ENCODE measurements around the gene GPRC5A.

- TF ChIP-seq, protein P1, sequence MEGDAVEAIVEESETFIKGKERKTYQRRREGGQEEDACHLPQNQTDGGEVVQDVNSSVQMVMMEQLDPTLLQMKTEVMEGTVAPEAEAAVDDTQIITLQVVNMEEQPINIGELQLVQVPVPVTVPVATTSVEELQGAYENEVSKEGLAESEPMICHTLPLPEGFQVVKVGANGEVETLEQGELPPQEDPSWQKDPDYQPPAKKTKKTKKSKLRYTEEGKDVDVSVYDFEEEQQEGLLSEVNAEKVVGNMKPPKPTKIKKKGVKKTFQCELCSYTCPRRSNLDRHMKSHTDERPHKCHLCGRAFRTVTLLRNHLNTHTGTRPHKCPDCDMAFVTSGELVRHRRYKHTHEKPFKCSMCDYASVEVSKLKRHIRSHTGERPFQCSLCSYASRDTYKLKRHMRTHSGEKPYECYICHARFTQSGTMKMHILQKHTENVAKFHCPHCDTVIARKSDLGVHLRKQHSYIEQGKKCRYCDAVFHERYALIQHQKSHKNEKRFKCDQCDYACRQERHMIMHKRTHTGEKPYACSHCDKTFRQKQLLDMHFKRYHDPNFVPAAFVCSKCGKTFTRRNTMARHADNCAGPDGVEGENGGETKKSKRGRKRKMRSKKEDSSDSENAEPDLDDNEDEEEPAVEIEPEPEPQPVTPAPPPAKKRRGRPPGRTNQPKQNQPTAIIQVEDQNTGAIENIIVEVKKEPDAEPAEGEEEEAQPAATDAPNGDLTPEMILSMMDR (conservative IDR thresholded peaks at IDR 0.05): no peak
- TF ChIP-seq ZFX (IDR thresholded peaks at IDR 0.05): no peak
These were observed 2.1 kb downstream of the GPRC5A start for GRCh38 chr12:12893438-12893837.
